GM12892 (cell line): ENCODE measurements around the gene NLRC5.

Experiments used
- POLR2A ChIP-seq: IDR thresholded peaks from 2 replicates; pipeline ENCODE4 v1.6.1; 2011; ENCODE audit warnings: low read depth, low read length, control low read depth
- POLR2AphosphoS5 ChIP-seq: IDR thresholded peaks from 2 replicates; pipeline ENCODE4 v1.6.1; 2011; ENCODE audit warnings: low read depth, low read length, control low read depth
- TAF1 ChIP-seq: IDR thresholded peaks from 2 replicates; pipeline ENCODE4 v1.6.1; 2011; ENCODE audit warnings: low read depth, mild to moderate bottlenecking, control low read depth, low read length, borderline replicate concordance

DNA sequence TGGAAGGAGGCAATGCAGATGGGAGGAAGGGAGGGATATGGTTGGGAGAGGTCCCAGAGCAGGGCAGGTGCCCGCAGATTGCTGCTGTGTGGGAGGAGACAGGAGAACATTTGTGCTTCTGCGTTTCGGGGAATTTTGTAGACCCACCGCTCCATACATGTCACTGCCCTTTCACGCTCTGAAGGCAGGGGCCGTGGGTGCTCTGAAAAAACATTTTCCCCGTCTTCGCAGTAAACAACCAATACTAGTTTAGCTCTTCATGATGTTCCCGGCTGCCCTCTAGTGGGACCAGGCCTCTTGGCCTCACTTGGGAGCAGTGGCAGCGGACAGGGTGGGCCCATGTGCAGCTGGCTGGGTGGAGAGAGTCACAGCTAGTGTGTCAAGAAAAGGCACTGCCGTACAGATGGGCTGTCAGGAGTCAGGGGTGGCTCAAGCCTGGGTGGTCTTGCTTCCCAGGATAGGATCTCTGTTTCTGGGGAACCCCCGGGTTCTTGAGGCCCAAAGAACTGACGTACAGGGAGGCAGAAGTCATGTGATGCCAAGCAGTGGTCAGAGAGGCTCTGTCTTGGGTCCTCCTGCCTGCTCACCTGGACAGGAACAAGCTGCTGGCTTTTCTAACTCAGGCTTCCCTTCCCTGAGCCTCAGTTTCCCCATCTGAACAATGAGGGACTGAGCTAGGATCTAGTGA lies 56.5 kb downstream of the NLRC5 start:
- TF ChIP-seq POLR2AphosphoS5 (peak; percentile 62), POLR2A (no peak), TAF1 (no peak)
